H1 (cell line): Measurements from ENCODE around the gene MED23. TPM values are rescaled to one million over a fixed set of nuclear protein-coding genes. Genes with fewer than 3 reads are reported as not detected.

Source experiments
- RNF2 ChIP-seq: fragments of 200-900, 300-1000 bp; sonication (generic); IDR thresholded peaks from 2 replicates; pipeline ENCODE4 v1.7.1; 2016; ENCODE audit warnings: borderline replicate concordance, low read depth, mild to moderate bottlenecking, antibody characterized with exemption, low read length; ENCODE audit not compliant: poor library complexity, severe bottlenecking; ENCODE audit errors: missing control alignments
- SIX5 ChIP-seq: IDR thresholded peaks from 2 replicates; pipeline ENCODE4 v1.6.1; 2011; ENCODE audit warnings: mild to moderate bottlenecking, low read depth, low read length
- TAF1 ChIP-seq: IDR thresholded peaks from 2 replicates; pipeline ENCODE4 v1.6.1; 2011; ENCODE audit warnings: mild to moderate bottlenecking, low read depth, low read length
- polyA plus RNA-seq, 7 experiments: library from polyadenylated mRNA; depleted of rRNA in 3 of 7; stranded (reverse) in 5 of 7; unstranded in 2 of 7; fragments of >200 nt in 5 of 7; fragments of 200-250 nt in 2 of 7; gene quantifications; 1 replicate in 5 of 7; 2 replicates in 1 of 7; 4 replicates in 1 of 7; pipeline versions ENCODE4 v1.2.1 to v1.2.3, GENCODE V29; 2011 to 2013; ENCODE audit warnings: missing spikeins in 2 of 7, mixed read lengths in 2 of 7
- total RNA-seq: library from RNA; stranded (reverse); fragmentation: NEBNext Ultra II Directional; extraction: Animal tissue kit (Norgen Biotek cat#: 25700); gene quantifications from 2 replicates; pipeline ENCODE4 v1.2.1, GENCODE V29; 2021
- TF ChIP-seq, protein P1 (sequence below): IDR thresholded peaks from 2 replicates; pipeline ENCODE4 v1.6.1; 2012; ENCODE audit warnings: inconsistent platforms

Gene MED23
- total and polyA plus RNA-seq, 2 of the 8 experiments (the other 6 are each of a cell fraction or from before 2014, with no cell fraction given), result 10.5 to 13.0 TPM

DNA sequence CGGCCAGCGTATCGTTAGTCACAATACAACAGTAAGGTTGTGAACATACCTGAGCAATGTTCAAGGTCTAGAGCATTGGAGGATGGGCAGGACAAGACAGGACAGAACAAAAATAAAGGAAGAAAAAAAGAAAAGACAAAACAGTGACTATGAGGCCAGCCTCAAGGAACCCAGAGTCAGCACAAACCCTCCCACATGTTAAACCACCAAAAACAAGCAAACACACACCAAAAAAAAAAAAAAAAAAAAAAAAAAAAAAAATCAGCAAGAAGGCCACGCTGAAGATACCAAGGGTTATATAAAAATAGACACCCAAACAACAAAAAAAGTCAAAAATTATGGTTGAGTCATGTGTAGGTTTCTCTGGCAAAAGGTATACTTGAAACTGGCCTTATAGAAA is 12.8 kb downstream of the MED23 start (continued):
- TF ChIP-seq RNF2 (no peak), TAF1 (no peak), SIX5 (no peak)
- TF ChIP-seq, protein P1, sequence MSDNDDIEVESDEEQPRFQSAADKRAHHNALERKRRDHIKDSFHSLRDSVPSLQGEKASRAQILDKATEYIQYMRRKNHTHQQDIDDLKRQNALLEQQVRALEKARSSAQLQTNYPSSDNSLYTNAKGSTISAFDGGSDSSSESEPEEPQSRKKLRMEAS, result no peak
- TF ChIP-seq, all 59 proteins: peak for 0
